ENCODE data around the gene IKBIP. TPM values are rescaled to one million over a fixed set of nuclear protein-coding genes. Genes with fewer than 3 reads are reported as not detected.

The IKBIP gene
- polyA plus RNA-seq, 1 donor from 2014 or later: 11.5 TPM

GRCh38 chr12:98591209-98591608 lies 53.4 kb downstream of the IKBIP start:
- Histone ChIP-seq H3K4me2 (ENCODE audit: low read length) (no peak overlapping the region), H4K20me1 (ENCODE audit: insufficient read depth) (no peaks in the 10 kb centered on the region), H3K79me2 (replicated peaks; ENCODE audit: insufficient read depth, low read length) (peaks cover 25% of the 10 kb centered on the region), H3F3A (ENCODE audit: insufficient read depth, low read length, poor library complexity, severe bottlenecking) (no peaks in the 10 kb centered on the region), H3K36me3 (ENCODE audit: insufficient read depth, low read length) (peaks cover 5% of the 10 kb centered on the region), H3K4me3 (ENCODE audit: low read length) (no peak overlapping the region), H3K27ac (ENCODE audit: low read length) (no peak overlapping the region), H3K9ac (ENCODE audit: low read length) (no peak overlapping the region), H2AFZ (ENCODE audit: low read depth, low read length) (no peak overlapping the region), H3K9me2 (ENCODE audit: insufficient read depth, low read length) (no peaks in the 10 kb centered on the region), H3K27me3 (ENCODE audit: insufficient read depth, low read depth, low read length) (no peaks in the 10 kb centered on the region), H3K9me3 (ENCODE audit: low read length) (no peaks in the 10 kb centered on the region)
- TF ChIP-seq MXI1 (conservative IDR thresholded peaks at IDR 0.05; ENCODE audit: poor library complexity, severe bottlenecking) (no peak), POLR2AphosphoS5 (IDR thresholded peaks at IDR 0.05) (no peak), EZH2 (IDR thresholded peaks at IDR 0.05; ENCODE audit: borderline replicate concordance, insufficient read depth, low read length, poor library complexity, severe bottlenecking) (no peak), EP300 (conservative IDR thresholded peaks at IDR 0.05; ENCODE audit: poor library complexity, severe bottlenecking) (no peak), RAD21 (conservative IDR thresholded peaks at IDR 0.05) (no peak), REST (IDR thresholded peaks at IDR 0.05; ENCODE audit: borderline replicate concordance) (no peak), TAF1 (IDR thresholded peaks at IDR 0.05; ENCODE audit: low read depth) (no peak), SMC3 (conservative IDR thresholded peaks at IDR 0.05; ENCODE audit: poor library complexity) (no peak), CTCF (IDR thresholded peaks at IDR 0.05; ENCODE audit: poor library complexity, severe bottlenecking) (no peak)

- Histone ChIP-seq H3K4me3 (ENCODE audit: low read length) (no peak overlapping the region), H3K9ac (ENCODE audit: low read length) (no peak overlapping the region), H3K27me3 (ENCODE audit: insufficient read depth, low read depth, low read length) (no peaks in the 10 kb centered on the region), H3K9me3 (ENCODE audit: low read length) (no peaks in the 10 kb centered on the region), H2AFZ (ENCODE audit: low read depth, low read length) (no peak overlapping the region), H3F3A (ENCODE audit: insufficient read depth, low read length, poor library complexity, severe bottlenecking) (no peaks in the 10 kb centered on the region), H4K20me1 (ENCODE audit: insufficient read depth) (no peaks in the 10 kb centered on the region), H3K79me2 (replicated peaks; ENCODE audit: insufficient read depth, low read length) (no peaks in the 10 kb centered on the region), H3K36me3 (ENCODE audit: insufficient read depth, low read length) (no peaks in the 10 kb centered on the region), H3K27ac (ENCODE audit: low read length) (no peak overlapping the region), H3K9me2 (ENCODE audit: insufficient read depth, low read length) (no peaks in the 10 kb centered on the region), H3K4me2 (ENCODE audit: low read length) (no peak overlapping the region)
- no peak for TF ChIP-seq RAD21 (conservative IDR thresholded peaks at IDR 0.05)
Observed at GRCh38 chr12:98587084-98587483, 57.5 kb downstream of the IKBIP start.

- TF ChIP-seq EP300 (conservative IDR thresholded peaks at IDR 0.05; ENCODE audit: poor library complexity, severe bottlenecking) (no peak), CTCF (IDR thresholded peaks at IDR 0.05; ENCODE audit: poor library complexity, severe bottlenecking) (no peak), MXI1 (conservative IDR thresholded peaks at IDR 0.05; ENCODE audit: poor library complexity, severe bottlenecking) (no peak), RAD21 (conservative IDR thresholded peaks at IDR 0.05) (no peak), REST (IDR thresholded peaks at IDR 0.05; ENCODE audit: borderline replicate concordance) (no peak), EZH2 (IDR thresholded peaks at IDR 0.05; ENCODE audit: borderline replicate concordance, insufficient read depth, low read length, poor library complexity, severe bottlenecking) (no peak), POLR2AphosphoS5 (IDR thresholded peaks at IDR 0.05) (no peak), TAF1 (IDR thresholded peaks at IDR 0.05; ENCODE audit: low read depth) (no peak), SMC3 (conservative IDR thresholded peaks at IDR 0.05; ENCODE audit: poor library complexity) (no peak)
Observed at GRCh38 chr12:98582093-98582492, 62.5 kb downstream of the IKBIP start.

More at GRCh38 chr12:98582093-98582492, 62.5 kb downstream of the IKBIP start:
- H3K9me2 ChIP-seq (ENCODE audit: insufficient read depth, low read length): no peaks in the 10 kb centered on the region
- H3K9ac ChIP-seq (ENCODE audit: low read length): no peak overlapping the region
- no peaks in the 10 kb centered on the region for H3K79me2 ChIP-seq (replicated peaks; ENCODE audit: insufficient read depth, low read length)
- no peak overlapping the region for H3K4me3 ChIP-seq (ENCODE audit: low read length)
- H3K27ac ChIP-seq (ENCODE audit: low read length): no peak overlapping the region
- H3K9me3 ChIP-seq (ENCODE audit: low read length): no peaks in the 10 kb centered on the region
- H2AFZ ChIP-seq (ENCODE audit: low read depth, low read length): no peak overlapping the region
- no peaks in the 10 kb centered on the region for H4K20me1 ChIP-seq (ENCODE audit: insufficient read depth)
- H3K36me3 ChIP-seq (ENCODE audit: insufficient read depth, low read length): no peaks in the 10 kb centered on the region
- no peak overlapping the region for H3K4me2 ChIP-seq (ENCODE audit: low read length)
- H3K27me3 ChIP-seq (ENCODE audit: insufficient read depth, low read depth, low read length): no peaks in the 10 kb centered on the region
- H3F3A ChIP-seq (ENCODE audit: insufficient read depth, low read length, poor library complexity, severe bottlenecking): no peaks in the 10 kb centered on the region
